ENCODE results near the gene CCSER1. TPM values are rescaled to one million over a fixed set of nuclear protein-coding genes. Genes with fewer than 3 reads are reported as not detected.
A peak's percentile ranks its signal among the peaks of the same experiment; 100 is the strongest.

Gene CCSER1
- total and polyA plus RNA-seq, 2 donors (not counting 1 experiment from before 2014, with no cell fraction given): under 0.01 TPM; not detected in 1

DNA sequence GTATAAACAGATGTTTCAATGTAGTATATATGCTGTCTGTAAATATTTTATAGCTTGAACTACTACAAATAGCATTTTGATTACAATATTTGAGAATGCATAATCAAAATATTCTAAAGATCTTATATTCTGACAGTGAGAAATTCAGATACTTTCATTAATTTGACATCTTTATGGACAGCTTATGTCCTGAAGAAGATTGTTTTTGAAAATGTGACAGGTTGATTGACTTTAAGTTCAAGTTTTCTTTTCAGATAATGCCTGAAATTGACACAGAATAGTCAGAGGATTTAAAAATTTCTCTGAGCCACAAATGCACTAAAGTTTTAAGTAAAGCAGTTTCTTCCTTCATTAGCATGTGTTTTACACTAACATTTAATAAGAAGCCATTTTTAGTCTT is 799.8 kb downstream of the CCSER1 start:
- Histone ChIP-seq H2AFZ (ENCODE audit: low read length) (no peak overlapping the region), H3K4me3 (replicated peaks in 1 of 4; ENCODE audit: control extremely low read depth in 1 of 4, insufficient read depth in 1 of 4, low read depth in 3 of 4, low read length in 4 of 4) (no peak overlapping the region), H3K4me2 (ENCODE audit: extremely low read depth, insufficient read depth, low read length) (no peak overlapping the region), H3K79me2 (ENCODE audit: control insufficient read depth, insufficient read depth, low read length) (no peaks in the 10 kb centered on the region), H3K9ac (ENCODE audit: insufficient read depth, low read length) (no peak overlapping the region), H3K27ac (ENCODE audit: insufficient read depth, low read length) (no peak overlapping the region), H3K27me3 (ENCODE audit: control insufficient read depth, insufficient read depth, low read length) (no peaks in the 10 kb centered on the region), H4K20me1 (ENCODE audit: control insufficient read depth, extremely low read depth, insufficient read depth, low read length) (no peaks in the 10 kb centered on the region), H3K36me3 (ENCODE audit: control insufficient read depth, insufficient read depth, low read length) (no peaks in the 10 kb centered on the region), H3K4me1 (ENCODE audit: control insufficient read depth, extremely low read depth, insufficient read depth, low read length) (no peaks in the 10 kb centered on the region), H3K9me3 (ENCODE audit: control insufficient read depth, insufficient read depth, low read depth, low read length) (no peaks in the 10 kb centered on the region)
- DNase-seq (ENCODE audit: low read depth in 2 of 2): no peak
- no peak for TF ChIP-seq EZH2 (IDR thresholded peaks at IDR 0.05; ENCODE audit: low read length, missing control alignments)
- TF ChIP-seq, protein P1, sequence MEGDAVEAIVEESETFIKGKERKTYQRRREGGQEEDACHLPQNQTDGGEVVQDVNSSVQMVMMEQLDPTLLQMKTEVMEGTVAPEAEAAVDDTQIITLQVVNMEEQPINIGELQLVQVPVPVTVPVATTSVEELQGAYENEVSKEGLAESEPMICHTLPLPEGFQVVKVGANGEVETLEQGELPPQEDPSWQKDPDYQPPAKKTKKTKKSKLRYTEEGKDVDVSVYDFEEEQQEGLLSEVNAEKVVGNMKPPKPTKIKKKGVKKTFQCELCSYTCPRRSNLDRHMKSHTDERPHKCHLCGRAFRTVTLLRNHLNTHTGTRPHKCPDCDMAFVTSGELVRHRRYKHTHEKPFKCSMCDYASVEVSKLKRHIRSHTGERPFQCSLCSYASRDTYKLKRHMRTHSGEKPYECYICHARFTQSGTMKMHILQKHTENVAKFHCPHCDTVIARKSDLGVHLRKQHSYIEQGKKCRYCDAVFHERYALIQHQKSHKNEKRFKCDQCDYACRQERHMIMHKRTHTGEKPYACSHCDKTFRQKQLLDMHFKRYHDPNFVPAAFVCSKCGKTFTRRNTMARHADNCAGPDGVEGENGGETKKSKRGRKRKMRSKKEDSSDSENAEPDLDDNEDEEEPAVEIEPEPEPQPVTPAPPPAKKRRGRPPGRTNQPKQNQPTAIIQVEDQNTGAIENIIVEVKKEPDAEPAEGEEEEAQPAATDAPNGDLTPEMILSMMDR (conservative IDR thresholded peaks at IDR 0.05 in 1 of 2, IDR thresholded peaks at IDR 0.05 in 1 of 2; ENCODE audit: low read depth in 1 of 2, low read length in 2 of 2): no peak

DNA sequence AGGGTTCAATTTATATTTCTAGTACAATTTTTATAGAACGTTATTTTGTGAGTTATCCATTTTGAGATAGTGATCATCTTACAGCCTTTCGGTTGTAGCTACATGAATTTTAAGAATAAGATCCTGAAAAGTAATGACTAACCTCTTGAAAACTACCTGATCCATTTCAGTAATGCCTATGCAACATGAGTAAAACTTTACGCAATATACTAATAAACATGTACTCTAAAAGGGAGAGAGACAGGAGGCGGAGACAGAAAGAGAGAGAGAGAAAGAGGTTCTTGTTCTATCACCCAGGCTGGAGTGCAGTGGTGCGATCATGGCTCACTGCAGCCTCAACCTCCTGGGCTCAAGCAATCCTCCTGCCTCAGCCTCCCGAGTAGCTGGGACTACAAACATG is 816.1 kb downstream of the CCSER1 start:
- H3K79me2 ChIP-seq (ENCODE audit: control insufficient read depth, insufficient read depth, low read length): no peaks in the 10 kb centered on the region
- H4K20me1 ChIP-seq (ENCODE audit: control insufficient read depth, extremely low read depth, insufficient read depth, low read length): no peaks in the 10 kb centered on the region
- no peaks in the 10 kb centered on the region for H3K9me3 ChIP-seq (ENCODE audit: control insufficient read depth, insufficient read depth, low read depth, low read length)
- DNase-seq (ENCODE audit: low read depth in 2 of 2): peak in 1 of 2 donors; percentile 6
- no peaks in the 10 kb centered on the region for H3K27me3 ChIP-seq (ENCODE audit: control insufficient read depth, insufficient read depth, low read length)
- H3K36me3 ChIP-seq (ENCODE audit: control insufficient read depth, insufficient read depth, low read length): no peaks in the 10 kb centered on the region
- H3K9ac ChIP-seq (ENCODE audit: insufficient read depth, low read length): no peak overlapping the region
- H3K27ac ChIP-seq (ENCODE audit: insufficient read depth, low read length): no peak overlapping the region
- H2AFZ ChIP-seq (ENCODE audit: low read length): no peak overlapping the region
- TF ChIP-seq, protein P1 (conservative IDR thresholded peaks at IDR 0.05 in 1 of 2, IDR thresholded peaks at IDR 0.05 in 1 of 2; ENCODE audit: low read depth in 1 of 2, low read length in 2 of 2): no peak
- no peak for TF ChIP-seq EZH2 (IDR thresholded peaks at IDR 0.05; ENCODE audit: low read length, missing control alignments)
- H3K4me2 ChIP-seq (ENCODE audit: extremely low read depth, insufficient read depth, low read length): no peak overlapping the region
- no peak overlapping the region for H3K4me3 ChIP-seq (replicated peaks in 1 of 4; ENCODE audit: control extremely low read depth in 1 of 4, insufficient read depth in 1 of 4, low read depth in 3 of 4, low read length in 4 of 4)
- no peaks in the 10 kb centered on the region for H3K4me1 ChIP-seq (ENCODE audit: control insufficient read depth, extremely low read depth, insufficient read depth, low read length)

DNA sequence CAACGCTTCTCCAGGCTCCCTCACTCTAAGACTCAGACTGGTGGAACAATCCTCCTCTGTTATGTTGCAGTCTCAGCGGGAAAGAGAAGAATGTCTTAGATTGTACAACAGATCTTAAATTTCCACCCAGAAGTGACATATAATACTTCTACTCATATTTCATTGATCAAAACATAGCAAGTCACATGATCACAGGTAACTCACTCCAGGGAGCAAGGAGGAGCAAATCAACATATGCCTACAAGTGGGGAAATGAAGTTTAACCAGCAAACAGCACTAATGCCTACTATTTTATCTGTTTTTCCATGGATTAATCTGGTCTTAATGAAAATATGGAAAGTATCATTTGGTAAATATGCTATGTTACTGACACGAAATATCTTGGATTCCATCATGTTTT is 819.8 kb downstream of the CCSER1 start:
- H3K27ac ChIP-seq (ENCODE audit: insufficient read depth, low read length): no peak overlapping the region

More for the DNA sequence above, 819.8 kb downstream of the CCSER1 start:
- H3K27me3 ChIP-seq (ENCODE audit: control insufficient read depth, insufficient read depth, low read length): no peaks in the 10 kb centered on the region
- no peaks in the 10 kb centered on the region for H3K36me3 ChIP-seq (ENCODE audit: control insufficient read depth, insufficient read depth, low read length)
- H4K20me1 ChIP-seq (ENCODE audit: control insufficient read depth, extremely low read depth, insufficient read depth, low read length): no peaks in the 10 kb centered on the region
- no peaks in the 10 kb centered on the region for H3K4me1 ChIP-seq (ENCODE audit: control insufficient read depth, extremely low read depth, insufficient read depth, low read length)
- H3K4me2 ChIP-seq (ENCODE audit: extremely low read depth, insufficient read depth, low read length): no peak overlapping the region
- DNase-seq (ENCODE audit: low read depth in 2 of 2): no peak
- TF ChIP-seq, protein P1 (conservative IDR thresholded peaks at IDR 0.05 in 1 of 2, IDR thresholded peaks at IDR 0.05 in 1 of 2; ENCODE audit: low read depth in 1 of 2, low read length in 2 of 2): no peak
- TF ChIP-seq EZH2 (IDR thresholded peaks at IDR 0.05; ENCODE audit: low read length, missing control alignments): no peak
- H3K9ac ChIP-seq (ENCODE audit: insufficient read depth, low read length): no peak overlapping the region
- no peaks in the 10 kb centered on the region for H3K9me3 ChIP-seq (ENCODE audit: control insufficient read depth, insufficient read depth, low read depth, low read length)
- no peak overlapping the region for H3K4me3 ChIP-seq (replicated peaks in 1 of 4; ENCODE audit: control extremely low read depth in 1 of 4, insufficient read depth in 1 of 4, low read depth in 3 of 4, low read length in 4 of 4)
- H2AFZ ChIP-seq (ENCODE audit: low read length): no peak overlapping the region
- no peaks in the 10 kb centered on the region for H3K79me2 ChIP-seq (ENCODE audit: control insufficient read depth, insufficient read depth, low read length)

Data from fibroblast of lung (primary cell).